ENCODE results near the gene ACBD6.

DNA sequence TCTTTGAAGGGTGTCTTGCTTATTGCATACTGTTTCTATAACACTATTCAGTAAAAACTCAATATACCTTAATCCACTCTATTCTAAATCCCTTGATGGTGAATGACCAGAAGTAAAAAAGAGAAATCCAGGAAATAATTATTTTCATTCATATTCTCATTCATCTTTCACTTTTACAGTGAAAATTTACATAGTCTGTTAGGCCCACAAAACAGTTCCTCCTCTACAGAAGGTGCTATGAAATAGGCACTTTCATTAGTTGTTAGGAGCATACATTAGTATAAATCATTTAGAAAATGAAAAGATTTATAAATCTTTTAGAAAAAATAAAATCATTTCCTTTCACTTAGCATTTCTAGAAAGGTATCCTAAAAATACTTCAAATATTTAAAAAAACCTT, 157.2 kb downstream of the ACBD6 start:
- no peak for TF ChIP-seq POLR2AphosphoS5 (IDR thresholded peaks at IDR 0.05; ENCODE audit: borderline replicate concordance, low read depth, low read length)
- TF ChIP-seq EZH2 (IDR thresholded peaks at IDR 0.05), result no peak
- TF ChIP-seq FOXP2 (optimal IDR thresholded peaks at IDR 0.05; ENCODE audit: control extremely low read depth, extremely low read length, insufficient read depth), result no peak
